ENCODE measurements around the gene SMG5.
"Not testable (repeated sequence)": the region's sequence is repeated elsewhere in the genome, so short reads cannot be mapped to it uniquely, and the experiment has no call there.

Gene SMG5

GRCh38 chr1:156216361-156217086 lies 66.1 kb downstream of the SMG5 start:
- FAIRE-seq: peak; percentile 99
- DNase-seq (ENCODE audit: insufficient read length, low spot score): not testable (repeated sequence)

GRCh38 chr1:156214024-156214748 lies 68.4 kb downstream of the SMG5 start:
- DNase-seq (ENCODE audit: insufficient read length, low spot score): no peak
- FAIRE-seq: no peak

GRCh38 chr1:156213644-156213966 lies 69.0 kb downstream of the SMG5 start:
- no peak for FAIRE-seq
- DNase-seq (ENCODE audit: insufficient read length, low spot score): no peak

GRCh38 chr1:156212833-156213643 lies 69.6 kb downstream of the SMG5 start, which contains the start of gene PMF1:
PMF1 (plus strand) TSS chr1:156213007; CDS start chr1:156213016, 9 bp downstream.
- DNase-seq (ENCODE audit: insufficient read length, low spot score): peak; percentile 99
- FAIRE-seq: peak; percentile 23

- FAIRE-seq (no peak), DNase-seq (ENCODE audit: insufficient read length, low spot score) (no peak)
Observed at GRCh38 chr1:156212130-156212529, 70.5 kb downstream of the SMG5 start.

- DNase-seq (ENCODE audit: insufficient read length, low spot score): no peak
- no peak for FAIRE-seq
Observed at GRCh38 chr1:156211243-156211642, 71.4 kb downstream of the SMG5 start.

- DNase-seq (ENCODE audit: insufficient read length, low spot score) (no peak), FAIRE-seq (no peak)
Observed at GRCh38 chr1:156204686-156205085, 77.9 kb downstream of the SMG5 start.

- FAIRE-seq (no peak), DNase-seq (ENCODE audit: insufficient read length, low spot score) (no peak)
Observed at GRCh38 chr1:156203331-156203730, 79.3 kb downstream of the SMG5 start.

- FAIRE-seq (no peak), DNase-seq (ENCODE audit: insufficient read length, low spot score) (no peak)
Observed at GRCh38 chr1:156200044-156200443, 82.6 kb downstream of the SMG5 start.

Data from GM19239 (cell line).